GM19452 (cell line): ENCODE results near the gene TPPP.

Source experiments
- ATAC-seq: cut with Tn5 transposase; IDR thresholded peaks from one replicate; pipeline ENCODE4 v1.9.1; 2021; ENCODE audit not compliant: unreplicated experiment

TPPP gene

DNA sequence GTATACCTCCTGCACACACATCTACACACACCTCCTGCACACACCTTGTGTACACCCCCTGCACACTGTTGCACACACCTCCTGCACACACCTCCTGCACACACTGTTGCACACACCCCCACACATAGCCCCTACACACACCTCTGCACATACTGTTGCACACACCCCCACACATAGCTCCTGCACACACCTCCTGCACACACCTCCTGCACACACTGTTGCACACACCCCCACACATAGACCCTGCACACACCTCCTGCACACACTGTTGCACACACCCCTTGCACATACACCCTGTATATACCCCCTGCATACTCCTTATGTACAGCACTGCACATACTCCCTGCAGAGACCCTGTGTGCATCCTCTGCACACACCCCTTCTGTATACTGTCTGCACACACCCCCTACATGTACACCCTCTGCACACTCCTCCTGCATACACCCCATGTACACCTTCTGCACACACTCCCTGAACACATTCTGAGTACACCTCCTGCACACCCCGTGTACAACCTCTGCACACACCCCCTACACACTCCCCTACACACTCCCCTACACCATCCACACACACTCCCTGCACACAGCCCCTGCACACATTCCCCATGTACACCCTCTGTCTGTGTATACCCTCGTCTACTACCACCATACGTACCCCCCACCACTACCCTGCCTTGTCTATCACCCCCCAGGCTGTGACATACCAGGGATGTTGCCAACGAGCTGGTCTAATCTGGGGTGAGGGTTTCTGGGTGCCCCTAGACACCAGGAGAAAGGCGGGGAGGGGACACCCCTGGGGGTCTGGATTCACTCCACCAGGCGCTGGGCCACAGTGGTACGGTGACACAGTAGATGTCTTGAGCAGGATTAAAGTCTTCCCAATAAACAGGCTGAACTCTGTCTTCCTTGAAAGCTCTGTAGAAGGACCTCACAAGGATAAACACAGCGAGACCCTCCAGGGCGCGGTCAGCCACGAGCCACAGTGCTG, 82.1 kb downstream of the TPPP start:
- ATAC-seq, result no peak

- no peak for ATAC-seq
Observed at GRCh38 chr5:610011-610743, 83.0 kb downstream of the TPPP start.
